GM19438 (cell line): ENCODE measurements around the gene LAMC2.
"Not testable (repeated sequence)": the region's sequence is repeated elsewhere in the genome, so short reads cannot be mapped to it uniquely, and the experiment has no call there.

Source experiments
- ATAC-seq: cut with Tn5 transposase; IDR thresholded peaks from one replicate; pipeline ENCODE4 v1.9.1; 2021; ENCODE audit warnings: low read depth; ENCODE audit not compliant: unreplicated experiment

Gene LAMC2

DNA sequence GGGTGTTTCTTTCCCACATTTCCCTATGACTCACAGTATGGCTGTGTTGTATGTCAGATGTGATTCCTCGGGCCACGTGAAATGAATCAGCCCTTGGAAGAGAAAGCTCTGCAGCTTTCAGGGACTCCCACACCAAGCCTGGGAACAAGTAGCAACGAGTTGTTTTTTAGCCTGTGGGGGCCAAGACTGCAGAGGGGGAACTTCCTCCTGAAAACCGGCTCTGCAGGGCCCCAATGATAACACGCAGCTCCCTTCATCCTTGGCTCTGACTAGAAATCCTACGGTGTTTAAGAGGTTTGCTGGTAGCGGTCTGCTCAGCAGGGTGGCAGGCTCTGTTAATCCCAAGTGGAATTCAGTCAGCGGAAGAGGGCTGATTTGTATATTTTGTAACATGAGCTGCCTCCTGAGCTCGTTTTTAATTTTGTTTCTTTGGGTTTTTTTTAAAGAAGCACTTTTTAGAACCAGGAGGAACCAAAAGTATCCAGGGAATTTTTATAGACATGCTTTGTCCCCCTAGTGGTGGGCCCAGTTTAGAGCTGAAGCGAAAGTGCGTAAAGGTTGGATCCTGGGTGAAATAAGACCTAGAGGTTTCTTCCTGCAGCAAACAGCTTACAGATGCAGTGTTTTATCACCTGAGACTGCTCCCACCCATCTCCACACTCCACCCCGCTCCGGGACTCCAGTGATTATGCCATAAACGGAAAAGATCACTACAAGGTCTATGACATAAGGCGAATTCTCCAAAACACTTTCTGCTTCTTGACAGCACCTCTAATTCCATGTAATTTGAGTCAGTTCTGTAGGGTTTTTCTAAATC is 48.8 kb downstream of the LAMC2 start:
- no peak for ATAC-seq

DNA sequence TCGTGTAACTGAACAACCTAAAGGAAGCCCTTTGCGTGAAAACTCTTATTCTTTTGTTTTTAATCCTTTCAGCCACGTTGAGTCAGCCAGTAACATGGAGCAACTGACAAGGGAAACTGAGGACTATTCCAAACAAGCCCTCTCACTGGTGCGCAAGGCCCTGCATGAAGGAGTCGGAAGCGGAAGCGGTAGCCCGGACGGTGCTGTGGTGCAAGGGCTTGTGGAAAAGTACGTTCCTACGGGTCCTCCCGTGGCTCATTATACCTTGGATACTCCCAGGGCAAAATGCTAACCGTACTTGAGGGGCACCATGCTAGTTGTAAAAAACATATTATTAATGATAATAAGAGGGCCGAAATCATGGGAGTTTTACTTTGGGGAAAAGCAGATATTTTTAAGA is 49.4 kb downstream of the LAMC2 start:
- no peak for ATAC-seq

DNA sequence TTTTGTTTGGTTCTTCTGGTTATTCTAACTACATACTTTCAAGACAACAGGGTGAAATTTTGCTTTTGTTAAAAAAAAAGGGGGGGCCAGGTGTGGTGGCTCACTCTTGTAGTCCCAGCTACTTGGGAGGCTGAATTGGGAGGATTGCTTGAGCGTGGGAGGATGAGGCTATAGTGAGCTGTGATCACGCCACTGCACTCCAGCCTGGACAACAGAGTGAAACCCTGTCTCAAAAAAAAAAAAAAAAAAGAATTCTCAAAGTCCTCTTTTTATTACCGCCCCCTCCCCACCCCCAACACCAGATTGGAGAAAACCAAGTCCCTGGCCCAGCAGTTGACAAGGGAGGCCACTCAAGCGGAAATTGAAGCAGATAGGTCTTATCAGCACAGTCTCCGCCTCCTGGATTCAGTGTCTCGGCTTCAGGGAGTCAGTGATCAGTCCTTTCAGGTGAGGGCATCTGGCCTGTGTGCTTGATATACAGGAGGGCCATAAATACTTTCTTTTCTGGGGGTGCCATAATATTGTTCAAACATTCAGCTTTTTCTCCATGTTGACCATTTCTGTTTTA is 50.2 kb downstream of the LAMC2 start:
- no peak for ATAC-seq

DNA sequence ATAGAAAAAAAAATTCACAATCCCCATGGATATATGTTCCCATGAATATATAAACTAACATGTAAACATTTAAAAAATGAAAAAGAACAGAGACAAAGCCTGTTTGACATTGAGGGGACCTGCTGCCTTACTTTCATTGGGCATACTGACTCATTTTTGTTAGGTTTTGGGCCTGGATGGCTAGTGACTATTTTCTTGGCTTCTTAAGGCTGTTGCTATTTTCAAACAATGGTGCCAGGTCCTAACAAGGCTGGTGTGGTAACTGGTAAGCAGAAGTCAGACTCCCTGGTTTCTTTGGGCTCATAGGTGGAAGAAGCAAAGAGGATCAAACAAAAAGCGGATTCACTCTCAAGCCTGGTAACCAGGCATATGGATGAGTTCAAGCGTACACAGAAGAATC is 51.0 kb downstream of the LAMC2 start:
- ATAC-seq = no peak

DNA sequence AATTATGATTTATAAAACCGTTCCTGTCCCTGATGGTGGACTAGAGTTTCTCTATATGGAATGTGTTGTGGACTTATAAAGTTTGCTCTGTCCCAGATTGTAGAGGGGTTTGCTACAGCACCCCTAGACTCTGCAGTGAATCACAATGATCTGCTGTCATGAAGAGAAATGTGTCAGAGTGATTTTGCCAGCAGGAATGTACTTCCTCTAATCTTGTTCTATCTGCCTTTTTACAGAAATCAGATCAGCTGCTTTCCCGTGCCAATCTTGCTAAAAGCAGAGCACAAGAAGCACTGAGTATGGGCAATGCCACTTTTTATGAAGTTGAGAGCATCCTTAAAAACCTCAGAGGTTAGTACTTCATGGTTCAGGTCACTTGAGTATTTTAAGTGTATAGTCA is 52.0 kb downstream of the LAMC2 start:
- no peak for ATAC-seq

DNA sequence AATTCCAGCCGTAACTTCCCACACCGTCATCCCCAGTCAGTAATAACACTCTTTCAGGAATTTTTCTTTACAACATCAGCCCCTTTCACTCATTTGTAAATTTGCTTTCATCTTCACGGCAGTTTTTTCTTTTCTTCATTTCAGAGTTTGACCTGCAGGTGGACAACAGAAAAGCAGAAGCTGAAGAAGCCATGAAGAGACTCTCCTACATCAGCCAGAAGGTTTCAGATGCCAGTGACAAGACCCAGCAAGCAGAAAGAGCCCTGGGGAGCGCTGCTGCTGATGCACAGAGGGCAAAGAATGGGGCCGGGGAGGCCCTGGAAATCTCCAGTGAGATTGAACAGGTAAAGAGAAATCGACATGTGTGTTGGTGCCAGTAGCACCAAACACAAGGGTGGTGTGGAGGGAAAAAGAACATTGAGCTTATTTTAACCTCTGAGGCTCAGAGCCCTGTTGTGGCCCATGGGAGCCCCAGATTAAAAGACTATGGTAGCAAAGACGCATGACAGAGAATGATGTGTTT is 53.2 kb downstream of the LAMC2 start:
- ATAC-seq = no peak

DNA sequence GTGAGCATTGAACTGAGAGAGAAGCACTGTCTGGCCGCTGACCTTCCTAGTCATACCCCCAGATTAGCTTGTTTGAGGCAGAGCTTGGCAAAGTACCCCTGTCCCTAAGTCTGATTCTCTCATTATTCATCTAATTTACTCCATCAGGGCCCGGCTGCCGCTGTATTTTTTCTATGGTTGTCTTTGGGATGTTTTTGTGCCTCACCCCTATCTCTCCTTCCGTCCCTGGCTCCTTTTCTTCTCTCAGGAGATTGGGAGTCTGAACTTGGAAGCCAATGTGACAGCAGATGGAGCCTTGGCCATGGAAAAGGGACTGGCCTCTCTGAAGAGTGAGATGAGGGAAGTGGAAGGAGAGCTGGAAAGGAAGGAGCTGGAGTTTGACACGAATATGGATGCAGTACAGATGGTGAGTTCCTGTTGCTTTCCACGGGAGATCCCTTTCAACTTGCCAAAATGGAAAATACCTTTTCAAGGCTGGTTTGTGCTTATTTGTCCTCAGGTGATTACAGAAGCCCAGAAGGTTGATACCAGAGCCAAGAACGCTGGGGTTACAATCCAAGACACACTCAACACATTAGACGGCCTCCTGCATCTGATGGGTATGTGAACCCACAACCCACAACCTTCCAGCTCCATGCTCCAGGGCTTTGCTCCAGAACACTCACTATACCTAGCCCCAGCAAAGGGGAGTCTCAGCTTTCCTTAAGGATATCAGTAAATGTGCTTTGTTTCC is 53.9 kb downstream of the LAMC2 start:
- ATAC-seq = no peak

DNA sequence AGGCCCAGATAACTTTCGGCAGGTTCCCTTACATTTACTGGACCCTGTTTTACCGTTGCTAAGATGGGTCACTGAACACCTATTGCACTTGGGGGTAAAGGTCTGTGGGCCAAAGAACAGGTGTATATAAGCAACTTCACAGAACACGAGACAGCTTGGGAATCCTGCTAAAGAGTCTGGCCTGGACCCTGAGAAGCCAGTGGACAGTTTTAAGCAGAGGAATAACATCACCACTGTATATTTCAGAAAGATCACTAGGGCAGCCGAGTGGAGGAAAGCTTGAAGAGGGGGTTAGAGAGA is 54.4 kb downstream of the LAMC2 start:
- ATAC-seq = no peak

DNA sequence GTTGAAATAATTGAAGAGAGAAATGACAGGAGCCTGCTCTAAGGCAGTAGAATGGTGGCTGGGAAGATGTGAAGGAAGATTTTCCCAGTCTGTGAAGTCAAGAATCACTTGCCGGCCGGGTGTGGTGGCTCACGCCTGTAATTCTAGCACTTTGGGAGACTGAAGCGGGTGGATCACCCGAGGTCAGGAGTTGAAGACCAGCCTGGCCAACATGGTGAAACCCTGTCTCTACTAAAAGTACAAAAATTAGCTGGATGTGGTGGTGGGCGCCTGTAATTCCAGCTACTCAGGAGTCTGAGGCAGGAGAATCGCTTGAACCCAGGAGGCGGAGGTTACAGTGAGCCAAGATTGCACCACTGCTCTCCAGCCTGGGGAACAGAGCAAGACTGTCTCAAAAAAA is 54.8 kb downstream of the LAMC2 start:
- not testable (repeated sequence) for ATAC-seq

DNA sequence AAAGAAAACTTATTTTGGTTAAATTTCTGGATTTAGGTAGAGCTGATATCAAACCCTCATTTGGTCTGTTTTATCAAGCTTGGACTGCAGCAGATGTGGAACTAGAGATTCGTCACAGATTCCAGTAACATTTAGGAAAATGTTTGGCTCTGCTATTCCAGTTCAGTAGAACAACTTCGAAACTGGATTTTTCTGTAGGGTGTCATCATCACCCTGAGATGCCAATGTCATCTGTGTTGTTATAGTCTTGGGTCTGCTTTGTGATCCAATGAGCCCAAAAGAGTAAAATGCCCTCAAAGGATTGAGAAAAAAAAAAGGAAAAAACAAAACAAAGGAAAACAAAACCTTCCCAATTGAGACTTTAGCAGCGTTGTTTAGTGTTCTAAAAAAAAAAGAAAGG is 55.4 kb downstream of the LAMC2 start:
- no peak for ATAC-seq

DNA sequence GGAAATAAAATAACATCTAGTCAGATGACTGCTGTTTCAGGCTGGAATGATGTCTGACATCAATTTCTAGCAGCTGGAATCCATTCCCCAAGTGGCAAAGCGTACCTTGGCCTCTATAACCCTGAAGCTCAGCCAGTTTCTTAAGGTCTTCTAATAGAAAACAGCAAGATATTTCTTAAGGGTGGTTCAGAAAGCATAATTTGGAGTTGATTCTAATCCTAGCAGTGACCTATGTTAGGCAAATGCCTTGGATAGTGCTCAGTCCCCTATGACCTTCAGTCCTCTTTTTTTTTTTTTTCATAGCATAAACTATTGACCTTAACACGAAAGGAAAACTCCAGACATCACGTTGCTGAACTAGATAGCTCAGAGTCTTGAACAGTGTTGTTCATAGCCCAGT is 56.5 kb downstream of the LAMC2 start:
- ATAC-seq = no peak

DNA sequence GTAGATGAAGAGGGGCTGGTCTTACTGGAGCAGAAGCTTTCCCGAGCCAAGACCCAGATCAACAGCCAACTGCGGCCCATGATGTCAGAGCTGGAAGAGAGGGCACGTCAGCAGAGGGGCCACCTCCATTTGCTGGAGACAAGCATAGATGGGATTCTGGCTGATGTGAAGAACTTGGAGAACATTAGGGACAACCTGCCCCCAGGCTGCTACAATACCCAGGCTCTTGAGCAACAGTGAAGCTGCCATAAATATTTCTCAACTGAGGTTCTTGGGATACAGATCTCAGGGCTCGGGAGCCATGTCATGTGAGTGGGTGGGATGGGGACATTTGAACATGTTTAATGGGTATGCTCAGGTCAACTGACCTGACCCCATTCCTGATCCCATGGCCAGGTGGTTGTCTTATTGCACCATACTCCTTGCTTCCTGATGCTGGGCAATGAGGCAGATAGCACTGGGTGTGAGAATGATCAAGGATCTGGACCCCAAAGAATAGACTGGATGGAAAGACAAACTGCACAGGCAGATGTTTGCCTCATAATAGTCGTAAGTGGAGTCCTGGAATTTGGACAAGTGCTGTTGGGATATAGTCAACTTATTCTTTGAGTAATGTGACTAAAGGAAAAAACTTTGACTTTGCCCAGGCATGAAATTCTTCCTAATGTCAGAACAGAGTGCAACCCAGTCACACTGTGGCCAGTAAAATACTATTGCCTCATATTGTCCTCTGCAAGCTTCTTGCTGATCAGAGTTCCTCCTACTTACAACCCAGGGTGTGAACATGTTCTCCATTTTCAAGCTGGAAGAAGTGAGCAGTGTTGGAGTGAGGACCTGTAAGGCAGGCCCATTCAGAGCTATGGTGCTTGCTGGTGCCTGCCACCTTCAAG is 57.3 kb downstream of the LAMC2 start:
- ATAC-seq = no peak

DNA sequence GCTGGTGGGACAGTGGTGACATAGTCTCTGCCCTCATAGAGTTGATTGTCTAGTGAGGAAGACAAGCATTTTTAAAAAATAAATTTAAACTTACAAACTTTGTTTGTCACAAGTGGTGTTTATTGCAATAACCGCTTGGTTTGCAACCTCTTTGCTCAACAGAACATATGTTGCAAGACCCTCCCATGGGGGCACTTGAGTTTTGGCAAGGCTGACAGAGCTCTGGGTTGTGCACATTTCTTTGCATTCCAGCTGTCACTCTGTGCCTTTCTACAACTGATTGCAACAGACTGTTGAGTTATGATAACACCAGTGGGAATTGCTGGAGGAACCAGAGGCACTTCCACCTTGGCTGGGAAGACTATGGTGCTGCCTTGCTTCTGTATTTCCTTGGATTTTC is 58.4 kb downstream of the LAMC2 start:
- no peak for ATAC-seq

DNA sequence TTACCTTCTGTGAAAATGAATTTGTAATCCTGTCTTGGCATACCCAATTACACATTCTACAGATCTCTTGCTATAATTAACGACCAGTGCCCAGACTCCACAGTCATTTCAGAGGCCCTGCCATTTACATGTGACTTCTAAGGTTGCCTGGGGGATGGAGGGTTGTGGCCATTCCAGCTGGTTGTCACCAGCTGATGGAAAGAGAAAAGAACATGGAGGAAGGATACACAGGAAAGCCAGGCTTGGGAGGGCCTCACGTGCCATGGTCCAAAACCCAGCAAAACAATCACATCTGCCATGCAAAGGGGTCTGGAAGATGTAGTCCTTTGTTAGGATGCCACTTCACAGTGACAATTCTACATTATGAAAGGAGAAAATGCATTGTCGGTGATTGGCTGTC is 59.3 kb downstream of the LAMC2 start:
- ATAC-seq = no peak

DNA sequence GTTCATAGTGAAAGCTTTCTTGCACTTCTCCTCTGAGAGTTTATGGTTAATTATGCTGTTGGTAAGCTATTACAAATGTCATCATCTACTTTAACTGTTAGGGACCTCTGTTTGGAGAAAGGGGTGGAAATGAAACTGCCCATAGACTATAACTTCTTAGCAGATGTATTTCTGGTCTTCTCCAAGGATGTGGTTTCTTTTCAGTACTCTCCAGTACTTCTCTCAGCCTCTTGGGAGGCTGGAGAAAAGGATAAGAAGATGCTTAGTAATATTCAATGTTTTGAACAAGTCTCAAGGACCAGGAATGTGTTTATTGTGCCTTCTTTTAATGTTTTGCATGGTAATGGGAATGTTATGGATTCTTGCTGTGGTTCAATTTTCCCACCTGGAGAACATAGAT is 60.4 kb downstream of the LAMC2 start:
- ATAC-seq = no peak

DNA sequence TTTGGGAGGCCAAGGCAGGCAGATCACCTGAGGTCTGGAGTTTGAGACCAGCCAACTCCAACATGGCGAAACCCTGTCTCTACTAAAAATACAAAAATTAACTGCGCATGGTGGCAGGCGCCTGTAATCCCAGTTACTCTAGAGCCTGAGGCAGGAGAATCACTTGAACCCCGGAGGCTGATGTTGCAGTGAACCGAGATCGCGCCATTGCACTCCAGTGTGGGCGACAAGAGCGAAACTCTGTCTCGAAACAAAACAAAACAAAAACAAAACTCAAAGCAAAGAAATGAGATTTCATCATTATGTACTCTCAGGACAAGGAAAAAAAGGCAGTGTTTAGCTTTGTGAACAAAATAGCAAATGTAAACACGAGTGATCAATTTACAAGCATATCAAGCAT is 61.0 kb downstream of the LAMC2 start:
- ATAC-seq = no peak

DNA sequence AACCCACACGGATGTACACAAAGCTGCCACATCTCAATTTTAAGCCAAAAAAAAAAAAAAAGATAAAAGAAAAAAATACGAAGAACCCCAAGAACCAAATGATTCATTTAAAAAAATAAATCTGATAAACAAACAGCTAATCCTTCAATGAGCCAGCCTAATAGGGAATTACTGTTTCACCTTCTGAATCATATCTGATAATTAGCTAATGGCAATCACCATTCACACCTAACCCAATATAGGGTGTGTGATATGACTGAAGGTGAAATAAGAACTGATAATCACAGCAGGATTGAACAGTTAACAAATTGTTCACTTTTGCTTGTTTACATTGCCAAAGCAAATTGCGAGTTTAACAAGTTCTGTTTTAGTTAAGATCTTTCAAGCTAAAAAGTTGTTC is 61.4 kb downstream of the LAMC2 start:
- ATAC-seq = no peak

DNA sequence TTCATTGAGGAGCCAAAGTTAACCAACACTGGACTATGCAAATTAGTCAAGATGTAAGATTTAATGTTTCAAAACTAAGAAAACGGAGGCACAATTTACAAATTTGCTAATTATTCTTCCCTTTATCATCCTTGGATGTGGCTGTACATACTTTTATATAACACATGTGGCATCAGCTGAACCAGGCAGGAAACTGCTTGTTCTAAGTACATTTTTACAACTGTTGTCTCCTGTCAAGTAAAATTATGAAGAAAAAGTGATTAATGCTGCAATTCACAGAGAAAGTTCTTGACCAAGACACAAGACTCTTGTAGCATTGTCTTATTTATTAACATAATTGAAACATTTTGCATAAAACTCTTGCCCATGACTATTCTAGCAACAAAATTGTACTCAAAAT is 61.9 kb downstream of the LAMC2 start:
- ATAC-seq = no peak

DNA sequence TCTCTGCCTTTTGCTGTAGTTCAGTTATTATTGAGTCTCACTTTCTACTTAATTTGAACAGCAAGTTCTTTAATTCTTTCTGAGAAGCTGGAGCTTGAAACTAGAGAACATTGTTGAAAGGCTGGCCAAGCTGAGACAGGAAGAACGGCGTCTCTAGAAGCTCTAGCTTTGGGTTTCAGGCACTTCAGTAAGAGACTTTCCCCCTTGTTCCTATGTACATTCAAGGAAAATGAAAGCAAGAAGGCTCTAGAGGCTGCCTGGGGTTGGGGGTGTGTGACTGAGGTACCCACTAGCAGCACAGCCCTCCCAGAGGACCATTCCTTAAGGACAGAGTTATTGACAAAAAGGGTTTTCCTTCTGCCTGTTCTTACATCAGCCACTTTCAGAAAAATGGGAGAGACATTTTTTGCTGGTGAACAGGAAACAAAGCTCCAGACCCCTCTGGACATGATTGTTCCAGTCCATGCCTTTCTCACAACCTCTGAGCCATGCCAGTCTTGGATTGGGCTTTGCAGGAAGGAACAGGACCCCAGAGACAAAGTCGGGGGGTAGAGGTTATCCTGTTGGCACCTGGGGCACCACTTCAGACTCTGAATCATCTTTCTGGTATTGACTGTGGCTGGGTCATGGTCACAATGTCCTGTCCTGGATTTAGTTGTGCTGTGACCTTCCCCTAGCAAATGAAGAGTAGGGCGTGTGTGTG is 63.1 kb downstream of the LAMC2 start:
- no peak for ATAC-seq

DNA sequence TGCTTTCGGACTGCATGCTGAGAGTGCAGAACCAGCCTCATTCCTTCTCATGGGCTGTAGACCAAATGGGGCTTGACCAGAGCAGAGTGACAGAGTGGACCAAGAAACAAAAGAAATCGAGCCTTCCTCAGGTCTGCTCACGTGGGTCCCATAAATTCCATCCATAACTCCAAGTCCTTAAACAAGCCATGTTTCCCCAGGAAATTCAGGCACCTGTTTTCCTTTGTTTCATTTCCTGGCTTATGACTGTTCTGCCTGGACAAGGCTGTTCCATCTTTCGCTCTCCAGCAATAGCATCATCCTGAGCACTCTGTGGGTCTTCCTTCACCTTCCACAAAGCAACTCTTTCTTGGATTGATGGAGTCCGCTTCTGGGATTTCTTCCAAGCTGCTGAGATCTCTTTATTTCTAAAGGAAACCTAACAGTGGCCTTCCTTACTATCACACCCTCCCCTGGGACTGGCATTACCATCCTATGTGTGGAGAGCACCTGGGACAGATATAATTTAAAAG is 63.9 kb downstream of the LAMC2 start:
- ATAC-seq = no peak
